NCI-H2107 treated with DMSO at 0.1 percent for 48 hours (cell line): ENCODE results near the gene FAM241B.

Experiments
- DNase-seq: peaks from one replicate; lab custom pipeline; 2025; ENCODE audit not compliant: unreplicated experiment; lab: John Stamatoyannopoulos, UW

FAM241B gene

GRCh38 chr10:69663369-69663947 lies 33.4 kb downstream of the FAM241B start:
- DNase-seq, result no peak

GRCh38 chr10:69665474-69666320 lies 35.6 kb downstream of the FAM241B start:
- DNase-seq, result no peak

GRCh38 chr10:69666756-69667155 lies 36.7 kb downstream of the FAM241B start:
- DNase-seq, result no peak

GRCh38 chr10:69668721-69669120 lies 38.7 kb downstream of the FAM241B start:
- no peak for DNase-seq

- no peak for DNase-seq
Measured at GRCh38 chr10:69669409-69669808, 39.4 kb downstream of the FAM241B start.

- DNase-seq, result no peak
Measured at GRCh38 chr10:69673521-69673920, 43.5 kb downstream of the FAM241B start.

GRCh38 chr10:69674786-69675185 lies 44.7 kb downstream of the FAM241B start:
- no peak for DNase-seq

GRCh38 chr10:69676301-69676700 lies 46.3 kb downstream of the FAM241B start:
- no peak for DNase-seq

- DNase-seq, result no peak
Measured at GRCh38 chr10:69677985-69678654, 48.1 kb downstream of the FAM241B start.

- no peak for DNase-seq
Measured at GRCh38 chr10:69679736-69680135, 49.7 kb downstream of the FAM241B start.

- DNase-seq, result no peak
Measured at GRCh38 chr10:69680610-69681009, 50.6 kb downstream of the FAM241B start.

GRCh38 chr10:69681436-69681835 lies 51.4 kb downstream of the FAM241B start:
- DNase-seq, result no peak

- no peak for DNase-seq
Measured at GRCh38 chr10:69682955-69683474, 53.0 kb downstream of the FAM241B start.
